ENCODE measurements around the gene ABHD8. TPM values are rescaled to one million over a fixed set of nuclear protein-coding genes. Genes with fewer than 3 reads are reported as not detected.

ABHD8 gene
- total RNA-seq, 1 donor from 2014 or later = 8.5 TPM

- DNase-seq (ENCODE audit: low read depth) (no peak), FAIRE-seq (no peak)
- Mint-ChIP-seq H3K27ac (ENCODE audit: unreplicated experiment) (no peak overlapping the region), H3K9me3 (ENCODE audit: unreplicated experiment) (no peaks in the 10 kb centered on the region), H3K27me3 (ENCODE audit: low read depth, unreplicated experiment) (no peaks in the 10 kb centered on the region), H3K36me3 (ENCODE audit: low read depth, unreplicated experiment) (peaks cover 17% of the 10 kb centered on the region), H3K4me1 (ENCODE audit: low read depth, unreplicated experiment) (no peaks in the 10 kb centered on the region), H3K4me3 (ENCODE audit: unreplicated experiment) (no peak overlapping the region)
- H3K9me3 ChIP-seq (ENCODE audit: insufficient read depth, low read depth, low read length) = no peaks in the 10 kb centered on the region
- no peaks in the 10 kb centered on the region for H3K4me1 ChIP-seq (ENCODE audit: insufficient read depth, low read length)
- H4K20me1 ChIP-seq (ENCODE audit: insufficient read depth, low read length) = peaks cover 19% of the 10 kb centered on the region
- H3K79me2 ChIP-seq (ENCODE audit: insufficient read depth, low read length) = no peaks in the 10 kb centered on the region
- H3K4me3 ChIP-seq (ENCODE audit: insufficient read depth, low read depth, low read length) = no peak overlapping the region
- no peak overlapping the region for H2AFZ ChIP-seq (ENCODE audit: low read depth, low read length)
- no peak overlapping the region for H3K9ac ChIP-seq (ENCODE audit: low read length)
- H3K27ac ChIP-seq (ENCODE audit: low read depth, low read length) = no peak overlapping the region
- H3K4me2 ChIP-seq (ENCODE audit: low read length) = no peak overlapping the region
- H3K27me3 ChIP-seq (ENCODE audit: insufficient read depth, low read length) = no peaks in the 10 kb centered on the region
- no peak for TF ChIP-seq EZH2 (IDR thresholded peaks at IDR 0.05; ENCODE audit: insufficient read depth, low read length)
- no peak for TF ChIP-seq CTCF (IDR thresholded peaks at IDR 0.05; ENCODE audit: insufficient read depth, low read depth, low read length)
- H3K36me3 ChIP-seq (ENCODE audit: insufficient read depth, low read length) = peaks cover 3% of the 10 kb centered on the region
These were observed 16.4 kb upstream of the ABHD8 start for GRCh38 chr19:17319473-17320238.

GRCh38 chr19:17318966-17319365 is 15.7 kb upstream of the ABHD8 start:
- H3K79me2 ChIP-seq (ENCODE audit: insufficient read depth, low read length) = peaks cover 4% of the 10 kb centered on the region
- H3K36me3 ChIP-seq (ENCODE audit: insufficient read depth, low read length) = peaks cover 3% of the 10 kb centered on the region
- Mint-ChIP-seq H3K4me1 (ENCODE audit: low read depth, unreplicated experiment) (no peaks in the 10 kb centered on the region), H3K36me3 (ENCODE audit: low read depth, unreplicated experiment) (peaks cover 17% of the 10 kb centered on the region), H3K27me3 (ENCODE audit: low read depth, unreplicated experiment) (no peaks in the 10 kb centered on the region), H3K27ac (ENCODE audit: unreplicated experiment) (no peak overlapping the region), H3K9me3 (ENCODE audit: unreplicated experiment) (no peaks in the 10 kb centered on the region), H3K4me3 (ENCODE audit: unreplicated experiment) (no peak overlapping the region)
- no peak overlapping the region for H3K4me3 ChIP-seq (ENCODE audit: insufficient read depth, low read depth, low read length)
- no peak overlapping the region for H2AFZ ChIP-seq (ENCODE audit: low read depth, low read length)
- no peak overlapping the region for H3K27ac ChIP-seq (ENCODE audit: low read depth, low read length)
- H4K20me1 ChIP-seq (ENCODE audit: insufficient read depth, low read length) = peaks cover 24% of the 10 kb centered on the region
- no peak overlapping the region for H3K4me2 ChIP-seq (ENCODE audit: low read length)
- H3K27me3 ChIP-seq (ENCODE audit: insufficient read depth, low read length) = no peaks in the 10 kb centered on the region
- TF ChIP-seq CTCF (IDR thresholded peaks at IDR 0.05; ENCODE audit: insufficient read depth, low read depth, low read length) (no peak), EZH2 (IDR thresholded peaks at IDR 0.05; ENCODE audit: insufficient read depth, low read length) (no peak)
- H3K9ac ChIP-seq (ENCODE audit: low read length) = no peak overlapping the region
- H3K9me3 ChIP-seq (ENCODE audit: insufficient read depth, low read depth, low read length) = no peaks in the 10 kb centered on the region
- H3K4me1 ChIP-seq (ENCODE audit: insufficient read depth, low read length) = no peaks in the 10 kb centered on the region
- FAIRE-seq (no peak), DNase-seq (ENCODE audit: low read depth) (no peak)

- H3K79me2 ChIP-seq (ENCODE audit: insufficient read depth, low read length) = peaks cover 51% of the 10 kb centered on the region
- no peak for FAIRE-seq
These were observed 10.9 kb upstream of the ABHD8 start for GRCh38 chr19:17314007-17314593.

More at GRCh38 chr19:17314007-17314593, 10.9 kb upstream of the ABHD8 start:
- Histone ChIP-seq H3K4me1 (ENCODE audit: insufficient read depth, low read length) (peaks cover 24% of the 10 kb centered on the region), H3K4me2 (ENCODE audit: low read length) (no peak overlapping the region), H3K36me3 (ENCODE audit: insufficient read depth, low read length) (peaks cover 3% of the 10 kb centered on the region), H4K20me1 (ENCODE audit: insufficient read depth, low read length) (peaks cover 51% of the 10 kb centered on the region), H3K4me3 (ENCODE audit: insufficient read depth, low read depth, low read length) (no peak overlapping the region), H3K9ac (ENCODE audit: low read length) (no peak overlapping the region), H2AFZ (ENCODE audit: low read depth, low read length) (no peak overlapping the region), H3K27ac (ENCODE audit: low read depth, low read length) (no peak overlapping the region), H3K27me3 (ENCODE audit: insufficient read depth, low read length) (no peaks in the 10 kb centered on the region), H3K9me3 (ENCODE audit: insufficient read depth, low read depth, low read length) (no peaks in the 10 kb centered on the region)
- DNase-seq (ENCODE audit: low read depth) = no peak
- H3K27ac Mint-ChIP-seq (ENCODE audit: unreplicated experiment) = no peak overlapping the region
- peaks cover 10% of the 10 kb centered on the region for H3K36me3 Mint-ChIP-seq (ENCODE audit: low read depth, unreplicated experiment)
- TF ChIP-seq EZH2 (IDR thresholded peaks at IDR 0.05; ENCODE audit: insufficient read depth, low read length) (no peak), CTCF (IDR thresholded peaks at IDR 0.05; ENCODE audit: insufficient read depth, low read depth, low read length) (no peak)
- no peak overlapping the region for H3K4me3 Mint-ChIP-seq (ENCODE audit: unreplicated experiment)
- H3K27me3 Mint-ChIP-seq (ENCODE audit: low read depth, unreplicated experiment) = no peaks in the 10 kb centered on the region
- peaks cover 22% of the 10 kb centered on the region for H3K4me1 Mint-ChIP-seq (ENCODE audit: low read depth, unreplicated experiment)
- no peaks in the 10 kb centered on the region for H3K9me3 Mint-ChIP-seq (ENCODE audit: unreplicated experiment)

Data from astrocyte (in vitro differentiated cells and primary cell).